GM12878 (cell line): ENCODE data around the gene MAN2B2.

Source experiments
- EP300 ChIP-seq, 2 experiments: fragments of 150-350 bp in 1 of 2; IDR thresholded peaks; 2 replicates each; pipeline ENCODE4 v1.6.1; 2011 to 2012; ENCODE audit warnings: low read depth in 2 of 2, low read length in 2 of 2, borderline replicate concordance in 1 of 2, improper control_type of control experiment in 1 of 2, inconsistent platforms in 1 of 2; ENCODE audit not compliant: control insufficient read depth in 1 of 2
- JUNB ChIP-seq: IDR thresholded peaks from 2 replicates; pipeline ENCODE4 v1.6.1; 2016; ENCODE audit warnings: antibody characterized with exemption, mild to moderate bottlenecking
- MXI1 ChIP-seq: fragments of 150-350 bp; IDR thresholded peaks from 2 replicates; pipeline ENCODE4 v1.6.1; 2011; ENCODE audit warnings: low read depth, mild to moderate bottlenecking, inconsistent platforms, low read length, improper control_type of control experiment
- PAX5 ChIP-seq: IDR thresholded peaks from 2 replicates; pipeline ENCODE4 v1.6.1; 2011; ENCODE audit warnings: low read depth, low read length, borderline replicate concordance
- POLR2A ChIP-seq: IDR thresholded peaks from 2 replicates; pipeline ENCODE4 v1.6.1; 2011; ENCODE audit warnings: low read depth, mild to moderate bottlenecking, low read length
- RAD21 ChIP-seq: IDR thresholded peaks from 2 replicates; pipeline ENCODE4 v1.6.1; 2011; ENCODE audit warnings: mild to moderate bottlenecking, low read depth, low read length, moderate library complexity; ENCODE audit not compliant: insufficient read depth
- ZZZ3 ChIP-seq: IDR thresholded peaks from 2 replicates; pipeline ENCODE4 v1.6.1; 2011; ENCODE audit warnings: low read depth; ENCODE audit not compliant: control insufficient read depth, insufficient read length
- TF ChIP-seq, protein P1 (sequence below), 3 experiments: IDR thresholded peaks in 2 of 3; conservative IDR thresholded peaks in 1 of 3; 2 replicates each; pipeline ENCODE4 v1.5.1; 2011; ENCODE audit warnings: low read depth in 3 of 3, low read length in 3 of 3, mild to moderate bottlenecking in 3 of 3, control low read depth in 2 of 3, moderate library complexity in 2 of 3, inconsistent platforms in 1 of 3, mixed read lengths in 1 of 3; ENCODE audit not compliant: control insufficient read depth in 2 of 3, insufficient read depth in 1 of 3; ENCODE audit errors: extremely low read depth in 1 of 3
- TF ChIP-seq, protein P2 (sequence below): fragments of 450-650 bp; IDR thresholded peaks from 2 replicates; pipeline ENCODE4 v1.6.1; 2017; ENCODE audit warnings: mild to moderate bottlenecking, moderate library complexity

DNA sequence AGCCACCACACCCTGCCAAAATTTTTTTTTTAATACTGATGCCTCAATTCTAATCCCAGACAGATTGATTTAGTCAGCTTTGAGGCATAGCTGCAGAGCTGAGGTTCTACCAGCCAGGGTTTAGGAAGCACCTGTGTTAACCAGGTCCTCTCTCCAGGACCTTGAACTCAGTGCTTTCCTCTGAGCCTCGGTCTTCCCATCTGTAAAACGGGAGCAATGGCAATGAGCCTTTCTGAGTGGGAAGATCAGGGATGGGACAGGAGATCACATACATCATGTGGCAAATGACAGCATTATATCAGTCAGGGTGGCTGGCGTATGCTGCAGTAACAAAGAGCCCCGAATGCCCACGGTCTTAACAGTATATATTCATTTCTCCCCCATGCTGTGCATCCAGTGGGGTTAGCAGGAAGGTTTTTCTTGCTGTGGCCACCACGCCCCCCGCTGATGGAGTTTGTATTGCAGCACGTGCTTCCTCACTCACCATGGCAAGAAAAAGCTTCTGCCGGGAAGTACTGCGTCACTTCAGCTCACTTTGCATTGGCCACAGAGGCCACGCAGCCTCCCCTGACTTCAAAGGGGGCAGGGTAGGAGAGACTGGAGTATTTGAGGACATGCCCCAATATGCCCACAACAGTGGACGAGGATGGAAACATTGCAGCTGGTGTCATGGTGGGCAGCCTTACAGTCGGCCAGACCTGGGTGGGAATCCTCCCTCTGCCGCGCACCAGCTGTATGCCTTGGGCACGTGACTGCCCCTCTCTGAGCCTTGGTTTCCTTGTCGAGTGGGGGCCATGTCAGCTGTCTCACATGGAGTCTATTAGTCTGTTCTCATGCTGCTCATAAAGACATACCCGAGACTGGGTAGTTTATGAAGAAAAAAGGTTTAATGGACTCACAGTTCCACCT is 41.4 kb downstream of the MAN2B2 start:
- TF ChIP-seq POLR2A, result no peak
- TF ChIP-seq MXI1, result no peak
- TF ChIP-seq, protein P1, sequence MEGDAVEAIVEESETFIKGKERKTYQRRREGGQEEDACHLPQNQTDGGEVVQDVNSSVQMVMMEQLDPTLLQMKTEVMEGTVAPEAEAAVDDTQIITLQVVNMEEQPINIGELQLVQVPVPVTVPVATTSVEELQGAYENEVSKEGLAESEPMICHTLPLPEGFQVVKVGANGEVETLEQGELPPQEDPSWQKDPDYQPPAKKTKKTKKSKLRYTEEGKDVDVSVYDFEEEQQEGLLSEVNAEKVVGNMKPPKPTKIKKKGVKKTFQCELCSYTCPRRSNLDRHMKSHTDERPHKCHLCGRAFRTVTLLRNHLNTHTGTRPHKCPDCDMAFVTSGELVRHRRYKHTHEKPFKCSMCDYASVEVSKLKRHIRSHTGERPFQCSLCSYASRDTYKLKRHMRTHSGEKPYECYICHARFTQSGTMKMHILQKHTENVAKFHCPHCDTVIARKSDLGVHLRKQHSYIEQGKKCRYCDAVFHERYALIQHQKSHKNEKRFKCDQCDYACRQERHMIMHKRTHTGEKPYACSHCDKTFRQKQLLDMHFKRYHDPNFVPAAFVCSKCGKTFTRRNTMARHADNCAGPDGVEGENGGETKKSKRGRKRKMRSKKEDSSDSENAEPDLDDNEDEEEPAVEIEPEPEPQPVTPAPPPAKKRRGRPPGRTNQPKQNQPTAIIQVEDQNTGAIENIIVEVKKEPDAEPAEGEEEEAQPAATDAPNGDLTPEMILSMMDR (IDR thresholded peaks at IDR 0.05 in 2 of 3, conservative IDR thresholded peaks at IDR 0.05 in 1 of 3; ENCODE audit: control insufficient read depth in 2 of 3, extremely low read depth in 1 of 3, insufficient read depth in 1 of 3, low read depth in 3 of 3, low read length in 3 of 3), result no peak
- TF ChIP-seq EP300 (IDR thresholded peaks at IDR 0.05; ENCODE audit: borderline replicate concordance in 1 of 2, control insufficient read depth in 1 of 2, low read depth in 2 of 2, low read length in 2 of 2), result no peak
- no peak for TF ChIP-seq JUNB
- no peak for TF ChIP-seq RAD21
- no peak for TF ChIP-seq ZZZ3
- no peak for TF ChIP-seq PAX5
- TF ChIP-seq, protein P2, sequence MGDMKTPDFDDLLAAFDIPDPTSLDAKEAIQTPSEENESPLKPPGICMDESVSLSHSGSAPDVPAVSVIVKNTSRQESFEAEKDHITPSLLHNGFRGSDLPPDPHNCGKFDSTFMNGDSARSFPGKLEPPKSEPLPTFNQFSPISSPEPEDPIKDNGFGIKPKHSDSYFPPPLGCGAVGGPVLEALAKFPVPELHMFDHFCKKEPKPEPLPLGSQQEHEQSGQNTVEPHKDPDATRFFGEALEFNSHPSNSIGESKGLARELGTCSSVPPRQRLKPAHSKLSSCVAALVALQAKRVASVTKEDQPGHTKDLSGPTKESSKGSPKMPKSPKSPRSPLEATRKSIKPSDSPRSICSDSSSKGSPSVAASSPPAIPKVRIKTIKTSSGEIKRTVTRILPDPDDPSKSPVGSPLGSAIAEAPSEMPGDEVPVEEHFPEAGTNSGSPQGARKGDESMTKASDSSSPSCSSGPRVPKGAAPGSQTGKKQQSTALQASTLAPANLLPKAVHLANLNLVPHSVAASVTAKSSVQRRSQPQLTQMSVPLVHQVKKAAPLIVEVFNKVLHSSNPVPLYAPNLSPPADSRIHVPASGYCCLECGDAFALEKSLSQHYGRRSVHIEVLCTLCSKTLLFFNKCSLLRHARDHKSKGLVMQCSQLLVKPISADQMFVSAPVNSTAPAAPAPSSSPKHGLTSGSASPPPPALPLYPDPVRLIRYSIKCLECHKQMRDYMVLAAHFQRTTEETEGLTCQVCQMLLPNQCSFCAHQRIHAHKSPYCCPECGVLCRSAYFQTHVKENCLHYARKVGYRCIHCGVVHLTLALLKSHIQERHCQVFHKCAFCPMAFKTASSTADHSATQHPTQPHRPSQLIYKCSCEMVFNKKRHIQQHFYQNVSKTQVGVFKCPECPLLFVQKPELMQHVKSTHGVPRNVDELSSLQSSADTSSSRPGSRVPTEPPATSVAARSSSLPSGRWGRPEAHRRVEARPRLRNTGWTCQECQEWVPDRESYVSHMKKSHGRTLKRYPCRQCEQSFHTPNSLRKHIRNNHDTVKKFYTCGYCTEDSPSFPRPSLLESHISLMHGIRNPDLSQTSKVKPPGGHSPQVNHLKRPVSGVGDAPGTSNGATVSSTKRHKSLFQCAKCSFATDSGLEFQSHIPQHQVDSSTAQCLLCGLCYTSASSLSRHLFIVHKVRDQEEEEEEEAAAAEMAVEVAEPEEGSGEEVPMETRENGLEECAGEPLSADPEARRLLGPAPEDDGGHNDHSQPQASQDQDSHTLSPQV, result no peak
